Sigmoid colon (tissue), 4 donors: ENCODE results near the gene ARHGAP35.

Experiments
- CTCF ChIP-seq, 4 experiments: fragments of 450-650 bp in 3 of 4; fragments of 200-600 bp in 1 of 4; IDR thresholded peaks; one replicate each; pipeline ENCODE4 v1.5.1; 2016 to 2019; ENCODE audit warnings: antibody characterized with exemption in 4 of 4, mild to moderate bottlenecking in 3 of 4, moderate library complexity in 2 of 4
- EP300 ChIP-seq, 4 donors: sonication (generic); formaldehyde crosslinking; IDR thresholded peaks; one replicate each; pipeline ENCODE4 v1.6.1; 2017; ENCODE audit warnings: antibody characterized with exemption in 4 of 4
- POLR2A ChIP-seq, 2 donors: fragments of 450-650 bp; IDR thresholded peaks; one replicate each; pipeline ENCODE4 v1.6.1; 2016; ENCODE audit warnings: antibody characterized with exemption in 2 of 2, mild to moderate bottlenecking in 2 of 2, moderate library complexity in 2 of 2
- POLR2AphosphoS5 ChIP-seq, 4 donors: sonication (generic); formaldehyde crosslinking; IDR thresholded peaks; one replicate each; pipeline ENCODE4 v1.6.1; 2017; ENCODE audit warnings: antibody characterized with exemption in 4 of 4

GRCh38 chr19:46823049-46823448 lies 37.7 kb upstream of the ARHGAP35 start:
- TF ChIP-seq POLR2AphosphoS5 (IDR thresholded peaks at IDR 0.05) (no peak), CTCF (IDR thresholded peaks at IDR 0.05) (no peak), EP300 (IDR thresholded peaks at IDR 0.05) (no peak), POLR2A (IDR thresholded peaks at IDR 0.05) (no peak)
